HCT116 (cell line): ENCODE data around the gene BANF1. TPM values are rescaled to one million over a fixed set of nuclear protein-coding genes. Genes with fewer than 3 reads are reported as not detected.

Experiments used
- ATAC-seq: fragments of 200-7000 bp; cut with Tn5 transposase; 2 replicates; pipeline ENCODE4 v1.9.1; 2020; ENCODE audit warnings: mild to moderate bottlenecking, moderate library complexity
- BruUV-seq: library from RNA; stranded (reverse); fragments of 400-500 nt; replicated peaks from 2 replicates; lab custom pipeline; 2021; lab: Mats Ljungman, UMichigan
- CTCF ChIA-PET: fragments of 300-600 bp; sonication (Branson Sonifier 250); formaldehyde crosslinking; loops from one replicate; lab custom pipeline; 2021; ENCODE audit warnings: antibody characterized with exemption; lab: Charles Lee
- POLR2A ChIA-PET: fragments of 300-600, 350-600 bp; sonication (Branson Sonifier 250); formaldehyde crosslinking; loops from one replicate; lab custom pipeline; 2021; ENCODE audit warnings: antibody characterized with exemption; lab: Charles Lee
- RAD21 ChIA-PET, 2 experiments: fragments of 300-600 bp; sonication (Branson Sonifier 250); formaldehyde crosslinking; loops; one replicate each; lab custom pipeline; 2023; ENCODE audit warnings: low total read pairs in 2 of 2; ENCODE audit not compliant: uncharacterized antibody in 2 of 2, unreplicated experiment in 2 of 2, low non-redundant PET in 1 of 2; lab: Charles Lee
- DNase-seq: peaks from one replicate; pipeline ENCODE4 v3.0.0-alpha.2; 2010; ENCODE audit warnings: low read depth, low spot score
- H2AFZ ChIP-seq: fragments of 200-600 bp; shearing (Covaris generic), sonication (generic); 2 replicates; pipeline ENCODE4 v1.6.1; 2017; ENCODE audit warnings: low read depth, mixed run types, mixed read lengths, antibody characterized with exemption, low read length; ENCODE audit not compliant: poor library complexity, severe bottlenecking
- H3K27ac ChIP-seq: 2 replicates; pipeline ENCODE4 v1.5.1; 2012; ENCODE audit warnings: low read depth, low read length
- H3K27me3 ChIP-seq: fragments of 200-600 bp; sonication (generic); 2 replicates; pipeline ENCODE4 v1.6.1; 2016; ENCODE audit warnings: mixed run types, low read length, mixed read lengths; ENCODE audit not compliant: insufficient read depth
- H3K36me3 ChIP-seq, 2 experiments: fragments of 200-500 bp in 1 of 2; fragments of 200-600 bp in 1 of 2; sonication (Bioruptor generic) in 1 of 2; sonication (generic) in 1 of 2; 2 replicates each; pipeline versions ENCODE4 v1.5.1 to v1.6.1; 2014 to 2016; ENCODE audit warnings: low read length in 2 of 2, inconsistent platforms in 1 of 2, mixed read lengths in 1 of 2, mixed run types in 1 of 2; ENCODE audit not compliant: insufficient read depth in 2 of 2, control insufficient read depth in 1 of 2
- H3K4me1 ChIP-seq, 2 experiments: fragments of 200-600 bp in 1 of 2; sonication (generic) in 1 of 2; 2 replicates each; pipeline versions ENCODE4 v1.5.1 to v1.6.1; 2012 to 2017; ENCODE audit warnings: low read length in 2 of 2, inconsistent platforms in 1 of 2, mild to moderate bottlenecking in 1 of 2, mixed read lengths in 1 of 2, mixed run types in 1 of 2, moderate library complexity in 1 of 2; ENCODE audit not compliant: insufficient read depth in 2 of 2, control insufficient read depth in 1 of 2
- H3K4me2 ChIP-seq: fragments of 200-600 bp; sonication (generic); 2 replicates; pipeline ENCODE4 v1.6.1; 2017; ENCODE audit warnings: mixed run types, low read length, mixed read lengths
- H3K4me3 ChIP-seq, 2 experiments: fragments of 200-600 bp in 1 of 2; sonication (generic) in 1 of 2; replicated peaks in 1 of 2; 2 replicates each; pipeline ENCODE4 v1.5.1; 2011 to 2016; ENCODE audit warnings: low read length in 2 of 2, control low read depth in 1 of 2, low read depth in 1 of 2, mild to moderate bottlenecking in 1 of 2, mixed read lengths in 1 of 2, mixed run types in 1 of 2
- H3K79me2 ChIP-seq: fragments of 200-600 bp; sonication (generic); 2 replicates; pipeline ENCODE4 v1.6.1; 2017; ENCODE audit warnings: mild to moderate bottlenecking, mixed run types, low read length, moderate library complexity, mixed read lengths; ENCODE audit not compliant: insufficient read depth
- H3K9ac ChIP-seq: fragments of 200-600 bp; sonication (generic); 2 replicates; pipeline ENCODE4 v1.6.1; 2016; ENCODE audit warnings: low read length, mixed read lengths
- H3K9me2 ChIP-seq: fragments of 200-600 bp; sonication (generic), shearing (Covaris generic); 2 replicates; pipeline ENCODE4 v1.6.1; 2017; ENCODE audit warnings: mixed run types, mild to moderate bottlenecking, moderate library complexity; ENCODE audit not compliant: insufficient read depth
- H3K9me3 ChIP-seq, 2 experiments: fragments of 200-500 bp in 1 of 2; fragments of 200-600 bp in 1 of 2; sonication (Bioruptor generic) in 1 of 2; sonication (generic) in 1 of 2; 2 replicates each; pipeline ENCODE4 v1.6.1; 2014 to 2017; ENCODE audit warnings: low read length in 2 of 2, mixed read lengths in 2 of 2, inconsistent platforms in 1 of 2, low read depth in 1 of 2, mild to moderate bottlenecking in 1 of 2, mixed run types in 1 of 2, moderate library complexity in 1 of 2; ENCODE audit not compliant: control insufficient read depth in 1 of 2, insufficient read depth in 1 of 2
- H4K20me1 ChIP-seq: fragments of 200-600 bp; sonication (generic), shearing (Covaris generic); 2 replicates; pipeline ENCODE4 v1.6.1; 2017; ENCODE audit warnings: mixed run types, mild to moderate bottlenecking, moderate library complexity; ENCODE audit not compliant: insufficient read depth
- CBX3 ChIP-seq: IDR thresholded peaks from 2 replicates; pipeline ENCODE4 v1.6.1; 2012; ENCODE audit warnings: low read depth
- CEBPB ChIP-seq: IDR thresholded peaks from 2 replicates; pipeline ENCODE4 v1.6.1; 2012; ENCODE audit warnings: low read depth
- EGR1 ChIP-seq: IDR thresholded peaks from 2 replicates; pipeline ENCODE4 v1.6.1; 2012; ENCODE audit warnings: low read depth
- EZH2 ChIP-seq: fragments of 200-600 bp; sonication (generic); IDR thresholded peaks from 2 replicates; pipeline ENCODE4 v1.6.1; 2017; ENCODE audit warnings: antibody characterized with exemption, mixed run types
- EZH2phosphoT487 ChIP-seq: fragments of 200-600 bp; IDR thresholded peaks from 2 replicates; pipeline ENCODE4 v1.6.1; 2018; ENCODE audit warnings: antibody characterized with exemption, borderline replicate concordance
- FOSL1 ChIP-seq: IDR thresholded peaks from 2 replicates; pipeline ENCODE4 v1.6.1; 2012; ENCODE audit warnings: low read depth
- JUND ChIP-seq: IDR thresholded peaks from 2 replicates; pipeline ENCODE4 v1.6.1; 2012
- POLR2A ChIP-seq: IDR thresholded peaks from 2 replicates; pipeline ENCODE4 v1.7.0; 2011; ENCODE audit warnings: borderline replicate concordance; ENCODE audit not compliant: insufficient read depth, insufficient read length; ENCODE audit errors: extremely low read depth
- POLR2AphosphoS5 ChIP-seq: IDR thresholded peaks from 2 replicates; pipeline ENCODE4 v1.6.1; 2011; ENCODE audit warnings: mild to moderate bottlenecking, low read depth, low read length, moderate library complexity
- RAD21 ChIP-seq: IDR thresholded peaks from 2 replicates; pipeline ENCODE4 v1.6.1; 2012; ENCODE audit warnings: low read depth, mild to moderate bottlenecking
- SIN3A ChIP-seq: IDR thresholded peaks from 2 replicates; pipeline ENCODE4 v1.6.1; 2012; ENCODE audit warnings: low read depth
- SP1 ChIP-seq: IDR thresholded peaks from 2 replicates; pipeline ENCODE4 v1.6.1; 2012; ENCODE audit warnings: low read depth
- YY1 ChIP-seq: IDR thresholded peaks from 2 replicates; pipeline ENCODE4 v1.6.1; 2011; ENCODE audit warnings: low read length, low read depth, moderate library complexity, mild to moderate bottlenecking; ENCODE audit not compliant: insufficient replicate concordance; ENCODE audit errors: extremely low read depth
- intact Hi-C: fragments of 100-400 bp; cut with micrococcal nuclease; formaldehyde crosslinking; loops from 2 replicates; pipeline ENCODE4 v1.10.0; 2022
- total RNA-seq: library from RNA; stranded (reverse); gene quantifications from one replicate; pipeline ENCODE4 v1.2.1, GENCODE V29; 2021; ENCODE audit not compliant: unreplicated experiment
- TF ChIP-seq, protein P1 (sequence below): IDR thresholded peaks from 2 replicates; pipeline ENCODE4 v1.6.1; 2012
- TF ChIP-seq, protein P2 (sequence below): IDR thresholded peaks from 2 replicates; pipeline ENCODE4 v1.6.1; 2012; ENCODE audit warnings: low read depth
- TF ChIP-seq, protein P3 (sequence below): IDR thresholded peaks from 2 replicates; pipeline ENCODE4 v1.6.1; 2012
- TF ChIP-seq, protein P4 (sequence below): IDR thresholded peaks from 2 replicates; pipeline ENCODE4 v1.6.1; 2011; ENCODE audit warnings: mild to moderate bottlenecking, low read length, moderate library complexity; ENCODE audit not compliant: insufficient replicate concordance; ENCODE audit errors: extremely low read depth

Gene BANF1
- total RNA-seq, 1 experiment from 2014 or later, result 356 TPM

DNA sequence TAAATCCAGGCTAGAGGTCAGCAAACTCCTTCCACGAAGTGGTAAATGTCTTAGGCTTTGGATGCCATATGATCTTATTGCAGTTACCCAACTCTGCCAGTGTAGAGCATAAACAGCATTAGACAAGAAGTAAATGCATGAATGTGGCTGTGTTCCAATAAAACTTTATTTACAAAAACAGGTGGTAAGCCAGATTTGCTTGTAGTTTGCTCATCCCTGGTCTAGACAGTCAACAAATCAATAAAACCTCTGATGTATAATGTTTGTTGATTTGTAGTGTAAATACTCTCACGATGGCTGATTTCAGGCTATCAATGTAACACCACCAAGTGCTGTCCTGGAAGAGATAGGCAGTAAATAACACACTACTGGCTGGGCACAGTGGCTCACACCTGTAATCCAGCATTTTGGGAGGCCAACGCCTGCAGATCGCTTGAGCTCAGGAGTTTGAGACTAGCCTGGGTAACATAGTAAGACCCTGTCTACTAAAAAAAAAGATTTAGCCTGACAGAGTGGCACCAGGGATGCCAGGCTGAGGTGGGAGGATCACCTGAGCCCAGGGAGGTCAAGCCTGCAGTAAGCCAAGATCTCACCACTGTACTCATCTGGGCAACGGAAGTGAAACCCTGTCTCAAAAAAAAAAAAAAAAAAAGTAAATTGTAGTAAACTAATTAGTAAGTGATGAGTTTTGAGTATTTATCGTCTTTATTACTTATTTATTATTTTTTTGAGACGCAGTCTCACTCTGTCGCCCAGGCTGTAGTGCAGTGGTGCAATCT is 30.8 kb downstream of the BANF1 start:
- intact Hi-C loops, result no loop called here
- no peak for DNase-seq
- Histone ChIP-seq H3K9me2 (no peaks in the 10 kb centered on the region), H3K79me2 (no peaks in the 10 kb centered on the region), H4K20me1 (no peaks in the 10 kb centered on the region), H3K27me3 (no peaks in the 10 kb centered on the region), H2AFZ (no peak overlapping the region), H3K9ac (no peak overlapping the region), H3K9me3 (no peaks in the 10 kb centered on the region), H3K36me3 (no peaks in the 10 kb centered on the region), H3K4me2 (no peak overlapping the region), H3K4me3 (no peak overlapping the region), H3K27ac (no peak overlapping the region), H3K4me1 (peaks cover 0 to 5% of the 10 kb centered on the region in 2 experiments; a peak in 2 of 4 replicates)
- ChIA-PET RAD21 (no interaction called here), CTCF (no interaction called here), POLR2A (no interaction called here)
- ATAC-seq, result no peak
- no peak for TF ChIP-seq YY1
- TF ChIP-seq RAD21, result no peak
- no peak for TF ChIP-seq SP1
- no peak for TF ChIP-seq FOSL1
- TF ChIP-seq, protein P1, sequence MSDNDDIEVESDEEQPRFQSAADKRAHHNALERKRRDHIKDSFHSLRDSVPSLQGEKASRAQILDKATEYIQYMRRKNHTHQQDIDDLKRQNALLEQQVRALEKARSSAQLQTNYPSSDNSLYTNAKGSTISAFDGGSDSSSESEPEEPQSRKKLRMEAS, result no peak
- TF ChIP-seq, protein P2, sequence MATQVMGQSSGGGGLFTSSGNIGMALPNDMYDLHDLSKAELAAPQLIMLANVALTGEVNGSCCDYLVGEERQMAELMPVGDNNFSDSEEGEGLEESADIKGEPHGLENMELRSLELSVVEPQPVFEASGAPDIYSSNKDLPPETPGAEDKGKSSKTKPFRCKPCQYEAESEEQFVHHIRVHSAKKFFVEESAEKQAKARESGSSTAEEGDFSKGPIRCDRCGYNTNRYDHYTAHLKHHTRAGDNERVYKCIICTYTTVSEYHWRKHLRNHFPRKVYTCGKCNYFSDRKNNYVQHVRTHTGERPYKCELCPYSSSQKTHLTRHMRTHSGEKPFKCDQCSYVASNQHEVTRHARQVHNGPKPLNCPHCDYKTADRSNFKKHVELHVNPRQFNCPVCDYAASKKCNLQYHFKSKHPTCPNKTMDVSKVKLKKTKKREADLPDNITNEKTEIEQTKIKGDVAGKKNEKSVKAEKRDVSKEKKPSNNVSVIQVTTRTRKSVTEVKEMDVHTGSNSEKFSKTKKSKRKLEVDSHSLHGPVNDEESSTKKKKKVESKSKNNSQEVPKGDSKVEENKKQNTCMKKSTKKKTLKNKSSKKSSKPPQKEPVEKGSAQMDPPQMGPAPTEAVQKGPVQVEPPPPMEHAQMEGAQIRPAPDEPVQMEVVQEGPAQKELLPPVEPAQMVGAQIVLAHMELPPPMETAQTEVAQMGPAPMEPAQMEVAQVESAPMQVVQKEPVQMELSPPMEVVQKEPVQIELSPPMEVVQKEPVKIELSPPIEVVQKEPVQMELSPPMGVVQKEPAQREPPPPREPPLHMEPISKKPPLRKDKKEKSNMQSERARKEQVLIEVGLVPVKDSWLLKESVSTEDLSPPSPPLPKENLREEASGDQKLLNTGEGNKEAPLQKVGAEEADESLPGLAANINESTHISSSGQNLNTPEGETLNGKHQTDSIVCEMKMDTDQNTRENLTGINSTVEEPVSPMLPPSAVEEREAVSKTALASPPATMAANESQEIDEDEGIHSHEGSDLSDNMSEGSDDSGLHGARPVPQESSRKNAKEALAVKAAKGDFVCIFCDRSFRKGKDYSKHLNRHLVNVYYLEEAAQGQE, result no peak
- TF ChIP-seq CEBPB, result no peak
- TF ChIP-seq, protein P3, sequence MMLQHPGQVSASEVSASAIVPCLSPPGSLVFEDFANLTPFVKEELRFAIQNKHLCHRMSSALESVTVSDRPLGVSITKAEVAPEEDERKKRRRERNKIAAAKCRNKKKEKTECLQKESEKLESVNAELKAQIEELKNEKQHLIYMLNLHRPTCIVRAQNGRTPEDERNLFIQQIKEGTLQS, result no peak
- TF ChIP-seq JUND, result no peak
- no peak for TF ChIP-seq POLR2A
- no peak for TF ChIP-seq POLR2AphosphoS5
- TF ChIP-seq EZH2phosphoT487, result no peak
- TF ChIP-seq, protein P4, sequence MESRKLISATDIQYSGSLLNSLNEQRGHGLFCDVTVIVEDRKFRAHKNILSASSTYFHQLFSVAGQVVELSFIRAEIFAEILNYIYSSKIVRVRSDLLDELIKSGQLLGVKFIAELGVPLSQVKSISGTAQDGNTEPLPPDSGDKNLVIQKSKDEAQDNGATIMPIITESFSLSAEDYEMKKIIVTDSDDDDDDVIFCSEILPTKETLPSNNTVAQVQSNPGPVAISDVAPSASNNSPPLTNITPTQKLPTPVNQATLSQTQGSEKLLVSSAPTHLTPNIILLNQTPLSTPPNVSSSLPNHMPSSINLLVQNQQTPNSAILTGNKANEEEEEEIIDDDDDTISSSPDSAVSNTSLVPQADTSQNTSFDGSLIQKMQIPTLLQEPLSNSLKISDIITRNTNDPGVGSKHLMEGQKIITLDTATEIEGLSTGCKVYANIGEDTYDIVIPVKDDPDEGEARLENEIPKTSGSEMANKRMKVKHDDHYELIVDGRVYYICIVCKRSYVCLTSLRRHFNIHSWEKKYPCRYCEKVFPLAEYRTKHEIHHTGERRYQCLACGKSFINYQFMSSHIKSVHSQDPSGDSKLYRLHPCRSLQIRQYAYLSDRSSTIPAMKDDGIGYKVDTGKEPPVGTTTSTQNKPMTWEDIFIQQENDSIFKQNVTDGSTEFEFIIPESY, result no peak
- no peak for TF ChIP-seq EZH2
- no peak for TF ChIP-seq CBX3
- no peak for TF ChIP-seq SIN3A
- TF ChIP-seq EGR1, result no peak
- no TSS peak for BruUV-seq
